Mesenchymal stem cell (in vitro differentiated cells and primary cell): Measurements from ENCODE around the gene ARHGEF3.
A peak's percentile ranks its signal among the peaks of the same experiment; 100 is the strongest.

Experiments
- DNase-seq: peaks from one replicate; pipeline ENCODE4 v3.0.0-alpha.2; 2013
- H2AFZ ChIP-seq: one replicate; pipeline ENCODE4 v1.6.1; 2013; ENCODE audit warnings: low read depth, mild to moderate bottlenecking, control low read depth, inconsistent platforms, low read length, moderate library complexity
- H2AK5ac ChIP-seq: 2 replicates; pipeline ENCODE4 v1.6.1; 2013; ENCODE audit warnings: low read length, moderate library complexity, mild to moderate bottlenecking, inconsistent platforms; ENCODE audit not compliant: severe bottlenecking
- H2BK120ac ChIP-seq: one replicate; pipeline ENCODE4 v1.6.1; 2013; ENCODE audit warnings: low read depth, mild to moderate bottlenecking, inconsistent platforms, low read length, moderate library complexity
- H2BK12ac ChIP-seq, 2 experiments: one replicate each; pipeline ENCODE4 v1.6.1; 2013; ENCODE audit warnings: inconsistent platforms in 2 of 2, low read length in 2 of 2, mild to moderate bottlenecking in 2 of 2, moderate library complexity in 2 of 2, control low read depth in 1 of 2
- H2BK15ac ChIP-seq: one replicate; pipeline ENCODE4 v1.6.1; 2013; ENCODE audit warnings: mild to moderate bottlenecking, low read depth, inconsistent platforms; ENCODE audit not compliant: poor library complexity, severe bottlenecking
- H2BK5ac ChIP-seq: 2 replicates; pipeline ENCODE4 v1.6.1; 2013; ENCODE audit warnings: low read depth, mild to moderate bottlenecking, low read length, control low read depth, inconsistent platforms; ENCODE audit not compliant: poor library complexity, severe bottlenecking
- H3K14ac ChIP-seq, 2 experiments: one replicate each; pipeline ENCODE4 v1.6.1; 2013; ENCODE audit warnings: inconsistent platforms in 2 of 2, low read length in 2 of 2, control low read depth in 1 of 2, mild to moderate bottlenecking in 1 of 2, moderate library complexity in 1 of 2
- H3K18ac ChIP-seq, 2 experiments: one replicate each; pipeline ENCODE4 v1.6.1; 2013; ENCODE audit warnings: inconsistent platforms in 2 of 2, low read length in 2 of 2, control low read depth in 1 of 2, low read depth in 1 of 2, mild to moderate bottlenecking in 1 of 2
- H3K23ac ChIP-seq, 2 experiments: one replicate each; pipeline ENCODE4 v1.6.1; 2013; ENCODE audit warnings: inconsistent platforms in 2 of 2, low read length in 2 of 2, mild to moderate bottlenecking in 2 of 2, moderate library complexity in 2 of 2, control low read depth in 1 of 2
- H3K27ac ChIP-seq: 2 replicates; pipeline ENCODE4 v1.5.1; 2013; ENCODE audit warnings: mild to moderate bottlenecking, moderate library complexity, low read length, control low read depth, inconsistent platforms; ENCODE audit not compliant: poor library complexity, severe bottlenecking
- H3K27me3 ChIP-seq, 2 experiments: 2 replicates each; pipeline versions ENCODE4 v1.6.1 to v1.7.0; 2013; ENCODE audit warnings: low read length in 2 of 2, mild to moderate bottlenecking in 2 of 2, moderate library complexity in 2 of 2, control low read depth in 1 of 2, inconsistent platforms in 1 of 2; ENCODE audit not compliant: control insufficient read depth in 1 of 2, insufficient read depth in 1 of 2
- H3K36me3 ChIP-seq, 2 experiments: 2 replicates each; pipeline versions ENCODE4 v1.6.1 to v1.7.0; 2013; ENCODE audit warnings: low read length in 2 of 2, control low read depth in 1 of 2, inconsistent platforms in 1 of 2, low read depth in 1 of 2, mild to moderate bottlenecking in 1 of 2; ENCODE audit not compliant: insufficient read depth in 2 of 2, control insufficient read depth in 1 of 2
- H3K4ac ChIP-seq, 2 experiments: one replicate each; pipeline ENCODE4 v1.6.1; 2013; ENCODE audit warnings: inconsistent platforms in 2 of 2, low read length in 2 of 2, mild to moderate bottlenecking in 2 of 2, moderate library complexity in 2 of 2, control low read depth in 1 of 2, low read depth in 1 of 2
- H3K4me1 ChIP-seq: 2 replicates; pipeline ENCODE4 v1.6.1; 2013; ENCODE audit warnings: low read depth, low read length, control low read depth; ENCODE audit not compliant: control insufficient read depth, insufficient read depth
- H3K4me2 ChIP-seq: 2 replicates; pipeline ENCODE4 v1.6.1; 2013; ENCODE audit warnings: low read length, mild to moderate bottlenecking, inconsistent platforms; ENCODE audit not compliant: poor library complexity, severe bottlenecking
- H3K4me3 ChIP-seq, 2 experiments: 2 replicates each; pipeline versions ENCODE4 v1.5.1 to v1.7.0; 2013; ENCODE audit warnings: low read length in 2 of 2, mild to moderate bottlenecking in 2 of 2, control low read depth in 1 of 2, low read depth in 1 of 2; ENCODE audit not compliant: insufficient read depth in 1 of 2
- H3K79me1 ChIP-seq: replicated peaks from 2 replicates; pipeline ENCODE4 v1.6.1; 2013; ENCODE audit warnings: mild to moderate bottlenecking, control low read depth, low read length, inconsistent platforms; ENCODE audit not compliant: poor library complexity, severe bottlenecking
- H3K9ac ChIP-seq: 2 replicates; pipeline ENCODE4 v1.7.0; 2013; ENCODE audit warnings: mild to moderate bottlenecking, low read length, moderate library complexity
- H3K9me3 ChIP-seq: 2 replicates; pipeline ENCODE4 v1.7.0; 2013; ENCODE audit warnings: mild to moderate bottlenecking, low read length; ENCODE audit not compliant: control insufficient read depth
- H4K8ac ChIP-seq: one replicate; pipeline ENCODE4 v1.6.1; 2013; ENCODE audit warnings: inconsistent platforms, mild to moderate bottlenecking, low read length, moderate library complexity
- H4K91ac ChIP-seq: one replicate; pipeline ENCODE4 v1.6.1; 2013; ENCODE audit warnings: mild to moderate bottlenecking, low read length, inconsistent platforms
- WGBS: methylation state at CpG from one replicate; pipeline ENCODE4 v1.1.7; 2013; ENCODE audit warnings: mixed read lengths; 5-methylcytosine and 5-hydroxymethylcytosine counted together

ARHGEF3 gene

DNA sequence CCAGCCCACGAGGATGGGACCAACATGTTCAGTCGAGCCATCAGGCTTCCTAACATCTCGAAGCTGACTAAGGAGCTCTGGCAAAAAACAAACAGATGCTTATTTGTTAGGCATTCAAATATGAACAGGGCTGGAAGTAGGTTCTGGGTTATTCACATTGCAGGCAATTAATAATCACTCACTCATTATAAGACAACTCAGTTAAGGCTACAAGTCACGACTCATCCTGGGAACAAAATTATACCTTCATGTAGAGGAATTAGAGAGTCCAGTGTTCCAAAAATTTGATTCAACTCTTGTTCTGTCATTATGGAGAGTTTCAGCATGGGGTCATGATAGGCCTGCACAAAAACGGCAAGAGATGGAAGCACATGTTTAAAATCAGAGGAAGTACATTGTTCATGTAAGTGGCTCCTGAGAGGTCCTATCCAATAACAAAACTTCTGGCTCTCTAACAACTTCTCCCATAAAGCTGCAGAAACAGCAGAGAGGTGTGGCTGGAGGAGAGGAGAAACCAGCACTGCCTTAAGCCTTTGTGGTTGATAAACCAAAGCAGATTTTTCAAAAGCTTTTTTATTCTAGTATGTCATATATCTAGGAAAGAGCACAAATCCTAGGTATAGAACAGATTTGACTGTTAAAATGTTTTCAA, 50.6 kb downstream of the ARHGEF3 start:
- H3K14ac ChIP-seq = no peak overlapping the region
- WGBS = 92% methylated on average over 5 of the region's 5 CpGs
- no peak overlapping the region for H4K91ac ChIP-seq
- no peak overlapping the region for H2BK12ac ChIP-seq
- H3K4me3 ChIP-seq = no peak overlapping the region
- no peak overlapping the region for H3K27ac ChIP-seq
- no peaks in the 10 kb centered on the region for H3K4me1 ChIP-seq
- H3K23ac ChIP-seq = no peak overlapping the region
- no peak overlapping the region for H2BK120ac ChIP-seq
- DNase-seq = no peak
- H2BK5ac ChIP-seq = no peak overlapping the region
- H3K79me1 ChIP-seq = no peaks in the 10 kb centered on the region
- H2BK15ac ChIP-seq = no peak overlapping the region
- no peak overlapping the region for H3K9ac ChIP-seq
- H3K4me2 ChIP-seq = no peak overlapping the region
- H3K36me3 ChIP-seq = peaks cover 0 to 83% of the 10 kb centered on the region in 2 experiments
- no peak overlapping the region for H2AK5ac ChIP-seq
- no peaks in the 10 kb centered on the region for H3K27me3 ChIP-seq
- no peak overlapping the region for H4K8ac ChIP-seq
- peaks cover 15% of the 10 kb centered on the region for H3K9me3 ChIP-seq
- H3K18ac ChIP-seq = no peak overlapping the region
- no peak overlapping the region for H3K4ac ChIP-seq
- no peak overlapping the region for H2AFZ ChIP-seq

DNA sequence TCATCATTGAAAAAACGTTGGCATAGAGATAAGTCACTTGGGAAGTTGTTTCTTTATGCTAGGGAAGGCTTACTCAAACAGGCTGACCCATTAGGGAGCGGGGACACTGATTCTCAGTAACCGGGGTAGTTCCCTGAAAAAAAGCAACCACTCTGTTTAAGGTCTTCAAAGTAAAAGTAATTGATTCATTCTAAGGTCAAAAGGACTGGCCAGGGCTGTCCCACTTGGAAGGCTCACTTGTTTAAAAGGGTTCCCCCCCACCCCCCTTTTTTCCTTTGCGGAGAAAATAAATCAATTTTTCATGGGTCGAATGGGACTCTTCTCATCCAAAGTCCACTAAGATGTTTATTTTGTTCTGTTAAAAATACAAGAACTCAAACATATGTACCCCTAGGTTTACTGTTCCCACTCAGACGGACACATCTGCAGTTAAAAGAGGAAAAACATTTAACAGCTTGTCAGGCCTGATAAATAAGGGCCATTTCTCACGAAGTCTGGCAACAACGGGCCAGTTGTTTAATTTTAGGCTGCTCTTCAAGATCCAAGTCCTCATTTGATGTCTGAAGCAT, 53.0 kb downstream of the ARHGEF3 start:
- WGBS = 27% methylated on average over 6 of the region's 8 CpGs
- H2BK120ac ChIP-seq = no peak overlapping the region
- H3K27me3 ChIP-seq = no peaks in the 10 kb centered on the region
- no peak overlapping the region for H3K18ac ChIP-seq
- H2BK12ac ChIP-seq = no peak overlapping the region
- peaks cover 0 to 90% of the 10 kb centered on the region in 2 experiments for H3K36me3 ChIP-seq
- H2AFZ ChIP-seq = no peak overlapping the region
- no peak overlapping the region for H3K14ac ChIP-seq
- H3K4ac ChIP-seq = no peak overlapping the region
- no peaks in the 10 kb centered on the region for H3K79me1 ChIP-seq
- H3K23ac ChIP-seq = no peak overlapping the region
- H2BK15ac ChIP-seq = no peak overlapping the region
- no peak overlapping the region for H4K8ac ChIP-seq
- no peak overlapping the region for H2BK5ac ChIP-seq
- no peak overlapping the region for H3K9ac ChIP-seq
- no peak overlapping the region for H3K27ac ChIP-seq
- no peak overlapping the region for H3K4me2 ChIP-seq
- no peaks in the 10 kb centered on the region for H3K4me1 ChIP-seq
- no peak overlapping the region for H2AK5ac ChIP-seq
- no peak overlapping the region for H4K91ac ChIP-seq
- H3K9me3 ChIP-seq = peaks cover 15% of the 10 kb centered on the region
- peak; percentile 23 for DNase-seq
- no peak overlapping the region for H3K4me3 ChIP-seq

GRCh38 chr3:56747150-56747549, 54.6 kb downstream of the ARHGEF3 start:
- H3K4me1 ChIP-seq = no peaks in the 10 kb centered on the region
- H3K36me3 ChIP-seq = peaks cover 0 to 84% of the 10 kb centered on the region in 2 experiments
- no peak overlapping the region for H4K91ac ChIP-seq
- H3K79me1 ChIP-seq = no peaks in the 10 kb centered on the region
- H2BK5ac ChIP-seq = no peak overlapping the region
- H2AK5ac ChIP-seq = no peak overlapping the region
- no peak overlapping the region for H3K4me3 ChIP-seq
- no peaks in the 10 kb centered on the region for H3K27me3 ChIP-seq
- H2BK15ac ChIP-seq = no peak overlapping the region
- H2AFZ ChIP-seq = no peak overlapping the region
- no peak overlapping the region for H3K23ac ChIP-seq
- no peak overlapping the region for H3K9ac ChIP-seq
- H3K4ac ChIP-seq = no peak overlapping the region
- no peak overlapping the region for H4K8ac ChIP-seq
- no peak overlapping the region for H2BK120ac ChIP-seq
- H2BK12ac ChIP-seq = peak overlapping the region in 1 of 2 experiments; percentile 66
- H3K14ac ChIP-seq = peak overlapping the region in 1 of 2 experiments; percentile 19
- no peak overlapping the region for H3K18ac ChIP-seq
- no peak overlapping the region for H3K4me2 ChIP-seq
- 79% methylated on average over 2 of the region's 2 CpGs for WGBS
- peaks cover 15% of the 10 kb centered on the region for H3K9me3 ChIP-seq
- no peak overlapping the region for H3K27ac ChIP-seq
- DNase-seq = no peak

GRCh38 chr3:56744016-56744415, 57.7 kb downstream of the ARHGEF3 start:
- H3K27ac ChIP-seq = no peak overlapping the region
- no peak overlapping the region for H3K4ac ChIP-seq
- H3K9me3 ChIP-seq = peaks cover under 1% of the 10 kb centered on the region
- no peak overlapping the region for H3K4me3 ChIP-seq
- H3K23ac ChIP-seq = no peak overlapping the region
- no peak overlapping the region for H4K8ac ChIP-seq
- DNase-seq = no peak
- no peak overlapping the region for H2BK12ac ChIP-seq
- H2BK120ac ChIP-seq = no peak overlapping the region
- no peak overlapping the region for H3K14ac ChIP-seq
- no peak overlapping the region for H3K18ac ChIP-seq
- H3K27me3 ChIP-seq = no peaks in the 10 kb centered on the region
- H3K9ac ChIP-seq = no peak overlapping the region
- no peaks in the 10 kb centered on the region for H3K4me1 ChIP-seq
- H2AK5ac ChIP-seq = no peak overlapping the region
- H3K36me3 ChIP-seq = peaks cover 0 to 63% of the 10 kb centered on the region in 2 experiments
- no peak overlapping the region for H4K91ac ChIP-seq
- H2BK5ac ChIP-seq = no peak overlapping the region
- WGBS = 95% methylated on average over 5 of the region's 5 CpGs
- H3K4me2 ChIP-seq = no peak overlapping the region
- no peak overlapping the region for H2BK15ac ChIP-seq
- no peak overlapping the region for H2AFZ ChIP-seq
- no peaks in the 10 kb centered on the region for H3K79me1 ChIP-seq
